DND-41 (cell line): Measurements from ENCODE around the gene RNGTT.

Experiments used
- ATAC-seq: fragments of 200-7000 bp; cut with Tn5 transposase; 3 replicates; pipeline ENCODE4 v1.9.1; 2021; ENCODE audit warnings: low read depth; ENCODE audit not compliant: insufficient read depth
- DNase-seq: peaks from one replicate; pipeline ENCODE4 v3.0.0-alpha.2; 2020
- H2AFZ ChIP-seq: 2 replicates; pipeline ENCODE4 v1.6.0; 2012; ENCODE audit warnings: low read depth, low read length
- H3K27ac ChIP-seq: 2 replicates; pipeline ENCODE4 v1.5.1; 2012; ENCODE audit warnings: low read length, inconsistent platforms
- H3K27me3 ChIP-seq: fragments of 200-600 bp; sonication (generic); 2 replicates; pipeline ENCODE4 v1.6.0; 2012; ENCODE audit warnings: low read length, mild to moderate bottlenecking, inconsistent platforms; ENCODE audit not compliant: insufficient read depth, poor library complexity
- H3K36me3 ChIP-seq: 2 replicates; pipeline ENCODE4 v1.5.1; 2012; ENCODE audit warnings: low read length, inconsistent platforms; ENCODE audit not compliant: insufficient read depth
- H3K4me1 ChIP-seq: 2 replicates; pipeline ENCODE4 v1.5.1; 2012; ENCODE audit warnings: mild to moderate bottlenecking, low read length; ENCODE audit not compliant: insufficient read depth
- H3K4me2 ChIP-seq: 2 replicates; pipeline ENCODE4 v1.6.0; 2012; ENCODE audit warnings: mild to moderate bottlenecking, moderate library complexity, low read length, inconsistent platforms; ENCODE audit not compliant: insufficient read depth
- H3K4me3 ChIP-seq, 2 experiments: fragments of 200-600 bp in 1 of 2; shearing (Covaris generic) in 1 of 2; 2 replicates each; pipeline ENCODE4 v1.5.1; 2012 to 2016; ENCODE audit warnings: inconsistent platforms in 2 of 2, low read length in 2 of 2, mild to moderate bottlenecking in 2 of 2, low read depth in 1 of 2, moderate library complexity in 1 of 2
- H3K79me2 ChIP-seq: 2 replicates; pipeline ENCODE4 v1.6.0; 2012; ENCODE audit warnings: low read length, inconsistent platforms; ENCODE audit not compliant: insufficient read depth
- H3K9ac ChIP-seq: 2 replicates; pipeline ENCODE4 v1.6.0; 2012; ENCODE audit warnings: low read depth, mild to moderate bottlenecking, inconsistent platforms, low read length, moderate library complexity
- H3K9me3 ChIP-seq: 2 replicates; pipeline ENCODE4 v1.5.1; 2012; ENCODE audit warnings: low read length, moderate library complexity, mild to moderate bottlenecking, inconsistent platforms; ENCODE audit not compliant: insufficient read depth, severe bottlenecking
- H4K20me1 ChIP-seq: 2 replicates; pipeline ENCODE4 v1.6.0; 2012; ENCODE audit warnings: low read length; ENCODE audit not compliant: insufficient read depth
- EZH2 ChIP-seq: IDR thresholded peaks from 3 replicates; pipeline ENCODE4 v1.6.1; 2012; ENCODE audit warnings: borderline replicate concordance, low read depth, mild to moderate bottlenecking, moderate library complexity, low read length, inconsistent platforms; ENCODE audit not compliant: severe bottlenecking
- TF ChIP-seq, protein P1 (sequence below): IDR thresholded peaks from 2 replicates; pipeline ENCODE4 v1.5.1; 2012; ENCODE audit warnings: borderline replicate concordance, low read length, moderate library complexity, mild to moderate bottlenecking; ENCODE audit not compliant: poor library complexity, severe bottlenecking; ENCODE audit errors: extremely low read depth

The RNGTT gene

DNA sequence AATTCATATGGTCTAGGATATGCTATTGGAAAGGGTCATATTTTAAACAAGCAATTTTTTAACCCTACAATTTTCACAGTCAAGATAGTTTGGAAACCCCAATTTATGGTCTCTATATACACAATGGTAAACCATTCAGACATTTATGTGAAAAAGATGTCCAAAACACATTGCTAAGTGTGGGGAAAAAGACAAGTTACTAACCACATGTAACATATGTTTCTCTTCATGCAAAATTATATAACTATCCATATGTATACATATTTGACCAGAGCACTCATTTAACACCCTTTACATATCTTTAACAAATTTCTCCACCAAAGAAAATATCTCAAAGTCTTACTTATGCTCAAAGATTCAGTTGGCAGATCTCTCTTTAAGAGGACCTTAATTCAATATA is 110.6 kb downstream of the RNGTT start:
- no peak for TF ChIP-seq EZH2
- TF ChIP-seq, protein P1, sequence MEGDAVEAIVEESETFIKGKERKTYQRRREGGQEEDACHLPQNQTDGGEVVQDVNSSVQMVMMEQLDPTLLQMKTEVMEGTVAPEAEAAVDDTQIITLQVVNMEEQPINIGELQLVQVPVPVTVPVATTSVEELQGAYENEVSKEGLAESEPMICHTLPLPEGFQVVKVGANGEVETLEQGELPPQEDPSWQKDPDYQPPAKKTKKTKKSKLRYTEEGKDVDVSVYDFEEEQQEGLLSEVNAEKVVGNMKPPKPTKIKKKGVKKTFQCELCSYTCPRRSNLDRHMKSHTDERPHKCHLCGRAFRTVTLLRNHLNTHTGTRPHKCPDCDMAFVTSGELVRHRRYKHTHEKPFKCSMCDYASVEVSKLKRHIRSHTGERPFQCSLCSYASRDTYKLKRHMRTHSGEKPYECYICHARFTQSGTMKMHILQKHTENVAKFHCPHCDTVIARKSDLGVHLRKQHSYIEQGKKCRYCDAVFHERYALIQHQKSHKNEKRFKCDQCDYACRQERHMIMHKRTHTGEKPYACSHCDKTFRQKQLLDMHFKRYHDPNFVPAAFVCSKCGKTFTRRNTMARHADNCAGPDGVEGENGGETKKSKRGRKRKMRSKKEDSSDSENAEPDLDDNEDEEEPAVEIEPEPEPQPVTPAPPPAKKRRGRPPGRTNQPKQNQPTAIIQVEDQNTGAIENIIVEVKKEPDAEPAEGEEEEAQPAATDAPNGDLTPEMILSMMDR = no peak
- Histone ChIP-seq H3K4me1 (no peaks in the 10 kb centered on the region), H3K79me2 (no peaks in the 10 kb centered on the region), H4K20me1 (no peaks in the 10 kb centered on the region; the same call in 1 of the 2 replicates), H2AFZ (no peak overlapping the region), H3K4me2 (no peak overlapping the region), H3K36me3 (no peaks in the 10 kb centered on the region; the same call in 1 of the 2 replicates), H3K27me3 (no peaks in the 10 kb centered on the region), H3K9me3 (no peaks in the 10 kb centered on the region), H3K4me3 (no peak overlapping the region), H3K27ac (no peak overlapping the region), H3K9ac (no peak overlapping the region)
- no peak for ATAC-seq
- no peak for DNase-seq

- Histone ChIP-seq H3K27ac (no peak overlapping the region), H3K79me2 (no peaks in the 10 kb centered on the region), H3K4me1 (no peaks in the 10 kb centered on the region), H2AFZ (no peak overlapping the region), H3K9ac (no peak overlapping the region), H3K4me3 (no peak overlapping the region), H3K9me3 (no peaks in the 10 kb centered on the region), H3K27me3 (no peaks in the 10 kb centered on the region), H3K36me3 (no peaks in the 10 kb centered on the region; the same call in 1 of the 2 replicates), H3K4me2 (no peak overlapping the region), H4K20me1 (no peaks in the 10 kb centered on the region; the same call in 1 of the 2 replicates)
- DNase-seq (no peak), ATAC-seq (no peak)
- TF ChIP-seq EZH2 = no peak
- TF ChIP-seq, protein P1 = no peak
These were observed 111.4 kb downstream of the RNGTT start for GRCh38 chr6:88852000-88852399.

DNA sequence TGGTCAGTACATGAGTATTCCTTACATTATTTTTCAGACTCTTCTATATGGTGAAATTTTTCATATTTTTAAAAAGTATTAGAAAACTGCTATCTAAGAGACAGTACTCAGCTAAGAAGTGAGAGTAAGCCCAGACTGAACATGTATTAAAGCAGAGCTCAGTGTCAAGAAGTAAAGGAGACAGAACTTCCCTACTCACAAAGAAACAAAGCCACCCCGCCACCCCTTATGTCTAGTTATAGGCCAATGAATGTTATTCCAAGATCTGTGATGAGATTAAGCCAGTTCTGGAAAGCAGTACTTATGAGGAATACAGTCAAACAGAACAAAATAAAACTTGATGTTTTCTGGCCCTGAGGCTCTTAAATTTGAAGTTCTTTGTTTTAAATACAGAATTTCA is 114.5 kb downstream of the RNGTT start:
- no peaks in the 10 kb centered on the region for H3K9me3 ChIP-seq
- H3K27ac ChIP-seq = no peak overlapping the region
- ATAC-seq (no peak), DNase-seq (no peak)
- no peak overlapping the region for H2AFZ ChIP-seq
- H3K4me2 ChIP-seq = no peak overlapping the region
- no peaks in the 10 kb centered on the region for H3K27me3 ChIP-seq
- no peak for TF ChIP-seq EZH2
- TF ChIP-seq, protein P1 = no peak
- H3K36me3 ChIP-seq = peaks cover 11% of the 10 kb centered on the region; the same call in 1 of the 2 replicates
- no peaks in the 10 kb centered on the region for H3K79me2 ChIP-seq
- no peak overlapping the region for H3K9ac ChIP-seq
- no peak overlapping the region for H3K4me3 ChIP-seq
- no peaks in the 10 kb centered on the region for H3K4me1 ChIP-seq
- no peaks in the 10 kb centered on the region; the same call in 1 of the 2 replicates for H4K20me1 ChIP-seq

- Histone ChIP-seq H4K20me1 (no peaks in the 10 kb centered on the region), H3K79me2 (no peaks in the 10 kb centered on the region), H3K4me1 (no peaks in the 10 kb centered on the region), H3K36me3 (peaks cover 21% of the 10 kb centered on the region; the same call in 1 of the 2 replicates), H3K9ac (no peak overlapping the region), H2AFZ (no peak overlapping the region), H3K4me2 (no peak overlapping the region), H3K9me3 (no peaks in the 10 kb centered on the region), H3K27ac (no peak overlapping the region), H3K4me3 (no peak overlapping the region), H3K27me3 (no peaks in the 10 kb centered on the region)
- ATAC-seq (no peak), DNase-seq (no peak)
- TF ChIP-seq, protein P1 = no peak
- TF ChIP-seq EZH2 = no peak
These were observed 120.4 kb downstream of the RNGTT start for GRCh38 chr6:88843040-88843439.
